ENCODE measurements around the gene TSPAN10.

The TSPAN10 gene

GRCh38 chr17:81685108-81685507 is 48.1 kb downstream of the TSPAN10 start:
- no peak for DNase-seq (ENCODE audit: low read depth)
- H3K4me3 ChIP-seq (ENCODE audit: low read depth, low read length): peak overlapping the region; percentile 99
- TF ChIP-seq, protein P1, sequence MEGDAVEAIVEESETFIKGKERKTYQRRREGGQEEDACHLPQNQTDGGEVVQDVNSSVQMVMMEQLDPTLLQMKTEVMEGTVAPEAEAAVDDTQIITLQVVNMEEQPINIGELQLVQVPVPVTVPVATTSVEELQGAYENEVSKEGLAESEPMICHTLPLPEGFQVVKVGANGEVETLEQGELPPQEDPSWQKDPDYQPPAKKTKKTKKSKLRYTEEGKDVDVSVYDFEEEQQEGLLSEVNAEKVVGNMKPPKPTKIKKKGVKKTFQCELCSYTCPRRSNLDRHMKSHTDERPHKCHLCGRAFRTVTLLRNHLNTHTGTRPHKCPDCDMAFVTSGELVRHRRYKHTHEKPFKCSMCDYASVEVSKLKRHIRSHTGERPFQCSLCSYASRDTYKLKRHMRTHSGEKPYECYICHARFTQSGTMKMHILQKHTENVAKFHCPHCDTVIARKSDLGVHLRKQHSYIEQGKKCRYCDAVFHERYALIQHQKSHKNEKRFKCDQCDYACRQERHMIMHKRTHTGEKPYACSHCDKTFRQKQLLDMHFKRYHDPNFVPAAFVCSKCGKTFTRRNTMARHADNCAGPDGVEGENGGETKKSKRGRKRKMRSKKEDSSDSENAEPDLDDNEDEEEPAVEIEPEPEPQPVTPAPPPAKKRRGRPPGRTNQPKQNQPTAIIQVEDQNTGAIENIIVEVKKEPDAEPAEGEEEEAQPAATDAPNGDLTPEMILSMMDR (IDR thresholded peaks at IDR 0.05; ENCODE audit: control insufficient read depth, extremely low read depth, insufficient read depth): no peak

DNA sequence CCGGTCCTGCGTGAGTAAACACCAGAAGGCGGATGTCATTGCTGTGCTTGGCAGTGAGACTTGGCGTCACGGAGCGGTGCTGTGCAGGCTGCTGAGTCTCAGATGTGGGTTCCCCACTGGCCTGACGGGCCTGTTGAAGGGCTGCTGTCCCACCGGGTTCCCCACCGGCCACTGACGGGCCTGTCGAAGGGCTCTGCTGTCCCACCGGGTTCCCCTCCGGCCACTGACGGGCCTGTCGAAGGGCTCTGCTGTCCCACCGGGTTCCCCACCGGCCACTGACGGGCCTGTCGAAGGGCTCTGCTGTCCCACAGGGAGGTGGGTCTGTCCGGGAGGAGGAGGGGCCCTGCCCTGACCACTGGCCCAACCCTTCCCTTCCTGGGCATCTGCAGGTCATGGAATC is 49.6 kb downstream of the TSPAN10 start:
- no peak overlapping the region for H3K4me3 ChIP-seq (ENCODE audit: low read depth, low read length)
- TF ChIP-seq, protein P1 (IDR thresholded peaks at IDR 0.05; ENCODE audit: control insufficient read depth, extremely low read depth, insufficient read depth): no peak
- DNase-seq (ENCODE audit: low read depth): no peak

- no peak overlapping the region for H3K4me3 ChIP-seq (ENCODE audit: low read depth, low read length)
- TF ChIP-seq, protein P1 (IDR thresholded peaks at IDR 0.05; ENCODE audit: control insufficient read depth, extremely low read depth, insufficient read depth): no peak
- DNase-seq (ENCODE audit: low read depth): no peak
Measured at GRCh38 chr17:81687770-81688541, 51.0 kb downstream of the TSPAN10 start.

GRCh38 chr17:81688616-81689015 is 51.6 kb downstream of the TSPAN10 start:
- DNase-seq (ENCODE audit: low read depth): no peak
- TF ChIP-seq, protein P1 (IDR thresholded peaks at IDR 0.05; ENCODE audit: control insufficient read depth, extremely low read depth, insufficient read depth): no peak
- no peak overlapping the region for H3K4me3 ChIP-seq (ENCODE audit: low read depth, low read length)

DNA sequence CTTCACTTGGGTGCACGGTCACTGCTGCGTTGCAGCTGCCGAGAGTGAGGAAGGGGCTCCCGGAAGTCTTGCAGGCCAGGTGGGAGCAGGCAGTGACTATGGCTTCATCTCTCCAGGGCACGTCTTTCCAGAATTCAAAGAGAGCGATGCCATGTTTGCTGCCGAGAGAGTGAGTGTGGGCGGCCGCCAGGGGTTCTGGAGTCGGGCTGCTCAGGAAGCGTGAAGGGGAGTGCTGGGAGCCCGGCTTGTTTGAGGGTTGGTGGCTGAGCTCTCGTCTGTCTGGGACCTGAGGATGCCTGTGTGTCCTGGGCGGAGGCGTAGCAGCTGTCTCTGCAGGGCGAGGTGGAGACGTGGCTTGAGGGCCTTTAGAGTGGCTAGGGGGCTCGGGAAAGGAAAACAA is 53.1 kb downstream of the TSPAN10 start:
- TF ChIP-seq, protein P1 (IDR thresholded peaks at IDR 0.05; ENCODE audit: control insufficient read depth, extremely low read depth, insufficient read depth): no peak
- no peak for DNase-seq (ENCODE audit: low read depth)
- H3K4me3 ChIP-seq (ENCODE audit: low read depth, low read length): no peak overlapping the region

GRCh38 chr17:81690549-81690948 is 53.6 kb downstream of the TSPAN10 start:
- no peak overlapping the region for H3K4me3 ChIP-seq (ENCODE audit: low read depth, low read length)
- no peak for DNase-seq (ENCODE audit: low read depth)
- TF ChIP-seq, protein P1 (IDR thresholded peaks at IDR 0.05; ENCODE audit: control insufficient read depth, extremely low read depth, insufficient read depth): no peak

GRCh38 chr17:81691196-81691595 is 54.2 kb downstream of the TSPAN10 start:
- H3K4me3 ChIP-seq (ENCODE audit: low read depth, low read length): no peak overlapping the region
- DNase-seq (ENCODE audit: low read depth): no peak
- TF ChIP-seq, protein P1 (IDR thresholded peaks at IDR 0.05; ENCODE audit: control insufficient read depth, extremely low read depth, insufficient read depth): no peak

Measured in LNCaP clone FGC (cell line).